ENCODE data around the gene TOP3B. TPM values are rescaled to one million over a fixed set of nuclear protein-coding genes. Genes with fewer than 3 reads are reported as not detected.

Gene TOP3B
- total RNA-seq, 3 donors from 2014 or later: 30.4 to 40.0 (median 38.3) TPM

DNA sequence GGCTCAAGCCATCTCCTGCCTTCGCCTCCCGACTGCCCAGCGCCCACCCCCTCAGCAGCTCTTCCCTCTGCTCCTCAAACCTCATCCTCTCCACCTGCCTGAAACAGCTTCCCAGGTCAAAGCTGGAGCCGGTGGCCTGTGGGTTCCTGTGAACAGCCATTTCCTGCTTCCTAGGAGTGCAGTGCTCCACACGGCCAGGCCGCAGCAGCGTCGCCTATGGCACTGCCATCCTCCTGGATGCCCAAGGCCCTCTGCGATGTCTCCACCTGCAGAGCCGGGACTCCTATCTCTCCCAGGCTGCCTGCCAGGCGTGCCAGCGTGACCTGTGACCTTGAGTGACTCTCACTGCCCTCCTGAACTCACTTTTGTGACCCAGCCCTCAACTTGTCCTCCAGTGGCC lies 54.5 kb downstream of the TOP3B start:
- Histone ChIP-seq H3K9me3 (no peaks in the 10 kb centered on the region), H3K36me3 (ENCODE audit: low read depth) (no peaks in the 10 kb centered on the region), H3K4me3 (no peak overlapping the region), H3K4me1 (ENCODE audit: low read depth) (no peaks in the 10 kb centered on the region)
- no peak for DNase-seq
- TF ChIP-seq, protein P1, sequence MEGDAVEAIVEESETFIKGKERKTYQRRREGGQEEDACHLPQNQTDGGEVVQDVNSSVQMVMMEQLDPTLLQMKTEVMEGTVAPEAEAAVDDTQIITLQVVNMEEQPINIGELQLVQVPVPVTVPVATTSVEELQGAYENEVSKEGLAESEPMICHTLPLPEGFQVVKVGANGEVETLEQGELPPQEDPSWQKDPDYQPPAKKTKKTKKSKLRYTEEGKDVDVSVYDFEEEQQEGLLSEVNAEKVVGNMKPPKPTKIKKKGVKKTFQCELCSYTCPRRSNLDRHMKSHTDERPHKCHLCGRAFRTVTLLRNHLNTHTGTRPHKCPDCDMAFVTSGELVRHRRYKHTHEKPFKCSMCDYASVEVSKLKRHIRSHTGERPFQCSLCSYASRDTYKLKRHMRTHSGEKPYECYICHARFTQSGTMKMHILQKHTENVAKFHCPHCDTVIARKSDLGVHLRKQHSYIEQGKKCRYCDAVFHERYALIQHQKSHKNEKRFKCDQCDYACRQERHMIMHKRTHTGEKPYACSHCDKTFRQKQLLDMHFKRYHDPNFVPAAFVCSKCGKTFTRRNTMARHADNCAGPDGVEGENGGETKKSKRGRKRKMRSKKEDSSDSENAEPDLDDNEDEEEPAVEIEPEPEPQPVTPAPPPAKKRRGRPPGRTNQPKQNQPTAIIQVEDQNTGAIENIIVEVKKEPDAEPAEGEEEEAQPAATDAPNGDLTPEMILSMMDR (IDR thresholded peaks at IDR 0.05): no peak
- intact Hi-C loops (cut with DNase I, micrococcal nuclease): no loop called here
- peak; percentile 36 for ATAC-seq

DNA sequence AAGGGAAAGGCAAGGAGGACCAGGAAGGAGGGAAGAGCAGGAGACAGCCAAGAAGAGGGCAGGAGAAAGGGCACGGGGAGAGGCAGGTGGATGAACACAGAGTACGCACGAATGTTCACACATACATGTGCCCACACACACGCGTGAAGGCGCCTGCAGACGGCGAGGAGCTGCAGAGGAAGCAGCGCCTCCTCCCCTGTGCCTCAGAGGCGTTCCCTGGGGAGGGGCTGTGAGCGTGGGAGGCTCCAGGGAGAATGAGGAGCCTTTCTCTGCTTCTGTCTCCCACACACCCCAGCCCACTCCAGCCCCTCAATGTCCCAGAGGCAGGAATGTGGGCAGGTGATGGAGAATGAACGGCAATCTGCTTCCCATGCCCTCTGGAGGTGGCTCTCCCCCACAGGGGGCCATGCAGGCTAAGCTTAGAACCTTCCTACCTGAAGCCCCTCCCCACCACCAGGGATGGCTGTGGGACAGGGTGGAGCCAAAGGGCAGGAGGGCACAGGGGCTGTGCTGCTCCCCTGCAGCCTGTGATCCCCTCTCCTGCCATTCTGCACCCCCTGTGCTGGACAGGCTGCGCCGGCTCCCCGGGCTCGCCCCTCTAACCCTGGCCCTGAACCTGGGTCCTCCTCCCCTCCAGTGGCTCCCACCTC lies 55.3 kb downstream of the TOP3B start:
- Histone ChIP-seq H3K4me1 (ENCODE audit: low read depth) (no peaks in the 10 kb centered on the region), H3K9me3 (no peaks in the 10 kb centered on the region), H3K4me3 (no peak overlapping the region), H3K36me3 (ENCODE audit: low read depth) (no peaks in the 10 kb centered on the region)
- TF ChIP-seq, protein P1 (IDR thresholded peaks at IDR 0.05): no peak
- intact Hi-C loops (cut with DNase I, micrococcal nuclease): no loop called here
- no peak for DNase-seq
- no peak for ATAC-seq

DNA sequence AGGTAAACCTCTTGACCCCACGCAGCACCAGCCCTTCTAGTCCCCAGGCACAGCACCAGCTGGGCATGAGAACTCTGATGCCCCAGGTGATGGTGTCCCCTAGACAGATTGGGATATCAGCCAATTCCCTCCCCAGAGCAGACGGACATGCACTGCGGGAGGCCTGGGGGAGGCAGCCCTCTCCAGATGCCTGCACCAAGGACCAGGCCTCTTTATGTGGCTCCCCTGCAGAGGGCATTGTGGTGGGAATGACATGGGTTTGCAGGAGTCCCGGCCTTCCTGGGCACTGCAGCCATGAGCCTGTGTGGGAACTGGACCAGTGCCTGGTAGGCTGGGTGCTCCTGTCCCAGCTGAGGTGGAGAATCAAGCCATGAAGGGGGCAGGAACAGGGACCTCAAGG lies 55.9 kb downstream of the TOP3B start:
- Histone ChIP-seq H3K36me3 (ENCODE audit: low read depth) (no peaks in the 10 kb centered on the region), H3K4me1 (ENCODE audit: low read depth) (no peaks in the 10 kb centered on the region), H3K9me3 (no peaks in the 10 kb centered on the region), H3K4me3 (no peak overlapping the region)
- TF ChIP-seq, protein P1 (IDR thresholded peaks at IDR 0.05): no peak
- ATAC-seq (no peak), DNase-seq (no peak)
- intact Hi-C loops (cut with DNase I, micrococcal nuclease): no loop called here

DNA sequence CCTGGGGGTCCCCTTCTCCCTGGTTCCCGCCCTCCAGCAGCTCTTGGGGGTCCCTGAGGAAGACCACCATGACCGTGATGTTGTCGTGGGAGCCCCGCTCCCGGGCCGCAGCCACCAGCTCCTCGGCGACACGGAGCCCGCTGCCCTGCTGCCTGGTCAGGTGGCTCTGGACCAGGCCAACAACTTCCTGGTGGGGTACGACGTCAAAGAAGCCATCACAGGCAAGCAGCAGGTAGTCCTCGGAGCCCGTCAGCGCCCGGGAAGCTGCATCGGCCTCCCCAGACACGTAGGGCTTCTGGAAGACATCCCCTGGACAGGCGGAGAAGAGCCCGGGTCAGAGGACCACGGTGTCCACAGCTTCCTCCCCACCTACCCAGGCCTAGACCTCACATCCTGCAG lies 59.4 kb downstream of the TOP3B start:
- intact Hi-C loops (cut with DNase I, micrococcal nuclease): no loop called here
- TF ChIP-seq, protein P1 (IDR thresholded peaks at IDR 0.05): no peak
- Histone ChIP-seq H3K4me1 (ENCODE audit: low read depth) (no peaks in the 10 kb centered on the region), H3K9me3 (no peaks in the 10 kb centered on the region), H3K36me3 (ENCODE audit: low read depth) (no peaks in the 10 kb centered on the region), H3K4me3 (no peak overlapping the region)
- ATAC-seq (no peak), DNase-seq (peak in 1 of 3 donors; percentile 26)

DNA sequence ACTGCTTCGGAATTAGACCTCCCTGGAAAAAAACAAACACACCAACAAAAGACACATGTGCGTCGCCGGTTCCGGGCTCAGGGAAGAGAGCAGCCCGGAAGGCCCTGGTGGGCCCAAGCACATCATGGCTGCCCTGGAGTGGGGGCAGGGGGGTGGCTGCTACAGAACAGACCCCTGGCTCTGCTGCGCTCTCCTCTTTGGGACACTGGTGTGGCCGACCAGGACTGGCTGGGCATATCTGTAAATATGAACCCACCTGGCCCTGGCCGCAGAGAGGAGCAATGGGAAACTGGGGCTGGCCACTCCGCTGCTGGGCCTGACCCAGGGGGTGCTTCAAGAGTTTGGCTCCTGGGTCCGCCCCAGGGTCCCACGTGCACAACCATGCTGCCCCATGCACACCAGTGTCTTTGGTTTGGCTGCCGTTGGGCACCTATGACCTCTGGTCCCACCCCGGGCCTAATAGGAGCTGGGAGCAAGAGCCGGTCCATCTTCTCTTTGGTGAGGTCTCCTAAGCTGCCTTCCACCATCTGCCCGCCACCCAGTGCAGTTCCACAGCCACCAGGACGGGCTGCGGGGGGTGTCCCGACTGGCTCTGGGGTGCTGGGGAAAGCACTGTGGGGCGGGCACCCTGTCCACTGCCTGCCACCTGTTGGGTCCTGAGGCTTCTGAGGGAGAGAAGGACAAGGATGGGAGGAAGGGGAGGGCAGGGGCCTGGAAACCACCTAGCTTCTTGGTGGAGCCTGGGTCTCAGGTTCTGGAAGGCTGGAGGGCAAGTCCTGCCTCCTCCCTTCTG lies 60.0 kb downstream of the TOP3B start:
- Histone ChIP-seq H3K4me1 (ENCODE audit: low read depth) (no peaks in the 10 kb centered on the region), H3K36me3 (ENCODE audit: low read depth) (no peaks in the 10 kb centered on the region), H3K4me3 (no peak overlapping the region), H3K9me3 (no peaks in the 10 kb centered on the region)
- ATAC-seq (no peak), DNase-seq (peak in 1 of 3 donors; percentile 13)
- TF ChIP-seq, protein P1 (IDR thresholded peaks at IDR 0.05): no peak
- intact Hi-C loops (cut with DNase I, micrococcal nuclease): no loop called here
